GM23338 (cell line): ENCODE measurements around the gene SLC17A8. TPM values are rescaled to one million over a fixed set of nuclear protein-coding genes. Genes with fewer than 3 reads are reported as not detected.

Experiments used
- ATAC-seq: fragments of 200-7000 bp; cut with Tn5 transposase; 3 replicates; pipeline ENCODE4 v1.9.1; 2020
- DNase-seq: peaks from one replicate; pipeline ENCODE4 v3.0.0-alpha.2; 2015; ENCODE audit warnings: low spot score
- H2AFZ ChIP-seq: fragments of 200-600 bp; sonication (generic); 2 replicates; pipeline ENCODE4 v1.8.0; 2016; ENCODE audit warnings: antibody characterized with exemption, mild to moderate bottlenecking, moderate library complexity
- H3F3A ChIP-seq: fragments of 200-600 bp; sonication (generic); replicated peaks from 2 replicates; pipeline ENCODE4 v1.8.0; 2017; ENCODE audit warnings: antibody characterized with exemption, mixed run types, low read depth
- H3K27ac ChIP-seq: fragments of 200-600 bp; sonication (generic); 2 replicates; pipeline ENCODE4 v1.6.1; 2016; ENCODE audit warnings: low read depth
- H3K27me3 ChIP-seq: fragments of 200-600 bp; sonication (generic); 2 replicates; pipeline ENCODE4 v1.8.0; 2016; ENCODE audit warnings: mild to moderate bottlenecking, mixed run types, moderate library complexity; ENCODE audit not compliant: insufficient read depth
- H3K36me3 ChIP-seq: fragments of 200-600 bp; sonication (generic); 2 replicates; pipeline ENCODE4 v1.8.0; 2016; ENCODE audit warnings: mild to moderate bottlenecking; ENCODE audit not compliant: insufficient read depth
- H3K4me1 ChIP-seq: fragments of 200-600 bp; sonication (generic); 2 replicates; pipeline ENCODE4 v1.8.0; 2016; ENCODE audit warnings: mild to moderate bottlenecking, moderate library complexity; ENCODE audit not compliant: insufficient read depth
- H3K4me2 ChIP-seq: fragments of 200-600 bp; sonication (generic); 2 replicates; pipeline ENCODE4 v1.7.1; 2017; ENCODE audit warnings: mixed run types
- H3K4me3 ChIP-seq: fragments of 200-600 bp; sonication (generic); 2 replicates; pipeline ENCODE4 v1.6.1; 2016; ENCODE audit warnings: mixed run types
- H3K79me2 ChIP-seq: fragments of 200-600 bp; sonication (generic); replicated peaks from 2 replicates; pipeline ENCODE4 v1.8.0; 2017; ENCODE audit warnings: mild to moderate bottlenecking; ENCODE audit not compliant: insufficient read depth
- H3K9me2 ChIP-seq: fragments of 200-600 bp; sonication (generic); 2 replicates; pipeline ENCODE4 v1.8.0; 2017; ENCODE audit not compliant: insufficient read depth
- H4K20me1 ChIP-seq: fragments of 200-600 bp; sonication (generic); replicated peaks from 2 replicates; pipeline ENCODE4 v1.8.0; 2017; ENCODE audit warnings: mild to moderate bottlenecking; ENCODE audit not compliant: insufficient read depth
- H3K27ac Mint-ChIP-seq: 2 replicates; pipeline ENCODE4 v1.8.0; 2020; ENCODE audit warnings: inconsistent platforms, mild to moderate bottlenecking, moderate library complexity, mixed read lengths
- H3K27me3 Mint-ChIP-seq: 3 replicates; pipeline ENCODE4 v1.8.0; 2022; ENCODE audit warnings: low read depth, mild to moderate bottlenecking, moderate library complexity, mixed read lengths, inconsistent platforms; ENCODE audit not compliant: insufficient read depth, poor library complexity
- H3K36me3 Mint-ChIP-seq: 3 replicates; pipeline ENCODE4 v1.8.0; 2021; ENCODE audit warnings: low read depth, mild to moderate bottlenecking, inconsistent platforms, moderate library complexity, mixed read lengths
- H3K4me1 Mint-ChIP-seq: 3 replicates; pipeline ENCODE4 v1.8.0; 2020; ENCODE audit warnings: mild to moderate bottlenecking, inconsistent platforms, mixed read lengths
- H3K4me3 Mint-ChIP-seq: 3 replicates; pipeline ENCODE4 v1.8.0; 2021; ENCODE audit warnings: moderate library complexity, mild to moderate bottlenecking, inconsistent platforms, mixed read lengths
- H3K9me3 Mint-ChIP-seq: 3 replicates; pipeline ENCODE4 v1.8.0; 2020; ENCODE audit warnings: moderate library complexity, mild to moderate bottlenecking, inconsistent platforms, mixed read lengths
- CREB1 ChIP-seq: fragments of 250-450 bp; sonication (Bioruptor Pico); IDR thresholded peaks from 2 replicates; pipeline ENCODE4 v1.5.0; 2020; ENCODE audit warnings: low read depth, mild to moderate bottlenecking, moderate library complexity
- EZH2 ChIP-seq: fragments of 200-600 bp; sonication (generic); IDR thresholded peaks from one replicate; pipeline ENCODE4 v1.8.0; 2017; ENCODE audit warnings: antibody characterized with exemption, mild to moderate bottlenecking, low read depth; ENCODE audit not compliant: unreplicated experiment
- EZH2phosphoT487 ChIP-seq: fragments of 200-600 bp; sonication (generic); IDR thresholded peaks from one replicate; pipeline ENCODE4 v1.8.1; 2018; ENCODE audit warnings: antibody characterized with exemption; ENCODE audit not compliant: unreplicated experiment
- JUNB ChIP-seq: IDR thresholded peaks from one replicate; pipeline ENCODE4 v1.6.1; 2016; ENCODE audit warnings: antibody characterized with exemption; ENCODE audit not compliant: unreplicated experiment
- NANOG ChIP-seq: IDR thresholded peaks from 2 replicates; pipeline ENCODE4 v1.6.1; 2016; ENCODE audit warnings: antibody characterized with exemption, borderline replicate concordance
- POLR2AphosphoS5 ChIP-seq: IDR thresholded peaks from 2 replicates; pipeline ENCODE4 v1.6.1; 2016; ENCODE audit warnings: antibody characterized with exemption, low read depth
- STAT1 ChIP-seq: IDR thresholded peaks from one replicate; pipeline ENCODE4 v1.6.1; 2016; ENCODE audit warnings: antibody characterized with exemption; ENCODE audit not compliant: unreplicated experiment
- ZNF114 ChIP-seq: fragments of 250-450 bp; sonication (Bioruptor Pico); IDR thresholded peaks from 2 replicates; pipeline ENCODE4 v1.5.0; 2020; ENCODE audit warnings: mild to moderate bottlenecking, moderate library complexity
- ZNF331 ChIP-seq: fragments of 250-450 bp; sonication (Bioruptor Pico); IDR thresholded peaks from 2 replicates; pipeline ENCODE4 v1.5.0; 2020; ENCODE audit warnings: low read depth, mild to moderate bottlenecking, moderate library complexity
- polyA plus RNA-seq: library from polyadenylated mRNA; unstranded; fragments of >200 nt; fragmentation: Nextera tagmentation; extraction: Ambion mirVana; gene quantifications from 2 replicates; pipeline ENCODE4 v1.2.1, GENCODE V29; 2016
- total RNA-seq: library from RNA; depleted of rRNA; stranded (reverse); fragments of >200 nt; shearing (Covaris generic); gene quantifications from 2 replicates; pipeline ENCODE4 v1.2.3, GENCODE V29; 2014
- TF ChIP-seq, protein P1 (sequence below), 2 experiments: fragments of 200-600 bp in 1 of 2; sonication (generic) in 1 of 2; conservative IDR thresholded peaks; 2 replicates each; pipeline versions ENCODE4 v1.5.1 to v1.6.1; 2016 to 2017; ENCODE audit warnings: antibody characterized with exemption in 2 of 2, low read depth in 2 of 2, mild to moderate bottlenecking in 2 of 2, moderate library complexity in 1 of 2
- TF ChIP-seq, protein P2 (sequence below): fragments of 250-450 bp; sonication (Bioruptor Pico); IDR thresholded peaks from 2 replicates; pipeline ENCODE4 v1.5.0; 2020; ENCODE audit warnings: mild to moderate bottlenecking, moderate library complexity
- TF ChIP-seq, protein P3 (sequence below): IDR thresholded peaks from 2 replicates; pipeline ENCODE4 v1.6.1; 2016; ENCODE audit warnings: antibody characterized with exemption
- TF ChIP-seq, protein P4 (sequence below): IDR thresholded peaks from one replicate; pipeline ENCODE4 v1.6.1; 2018; ENCODE audit warnings: antibody characterized with exemption; ENCODE audit not compliant: unreplicated experiment

Gene SLC17A8
- total and polyA plus RNA-seq, 2 experiments from 2014 or later, result 0.05 to 0.24 TPM

DNA sequence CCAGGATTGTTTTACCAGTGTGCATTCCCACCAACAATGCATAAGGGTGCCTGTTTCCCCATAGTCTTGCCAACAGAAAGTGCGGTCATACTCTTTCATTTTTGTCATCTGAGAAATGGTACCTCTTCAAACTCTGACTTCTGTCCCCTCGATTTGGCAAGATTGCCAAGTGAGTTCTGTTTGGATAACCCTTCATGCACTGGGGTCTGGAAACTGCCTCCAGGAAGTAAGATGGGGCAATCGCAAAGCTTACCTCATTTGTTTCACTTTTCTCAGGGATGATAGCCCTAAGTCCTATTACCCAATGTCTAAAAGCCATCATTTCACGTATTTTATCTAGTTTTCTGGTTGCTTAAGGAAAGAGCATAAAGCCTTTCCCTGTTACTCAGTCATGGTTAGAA is 88.2 kb downstream of the SLC17A8 start:
- peaks cover 3% of the 10 kb centered on the region for H3K27me3 Mint-ChIP-seq
- DNase-seq, result no peak
- no peaks in the 10 kb centered on the region for H3F3A ChIP-seq
- no peak overlapping the region for H3K4me3 ChIP-seq
- H2AFZ ChIP-seq, result no peak overlapping the region
- no peak overlapping the region for H3K27ac Mint-ChIP-seq
- no peak overlapping the region for H3K4me3 Mint-ChIP-seq
- H3K4me2 ChIP-seq, result no peak overlapping the region
- no peaks in the 10 kb centered on the region for H3K9me2 ChIP-seq
- no peak for ATAC-seq
- no peaks in the 10 kb centered on the region for H4K20me1 ChIP-seq
- H3K4me1 ChIP-seq, result no peaks in the 10 kb centered on the region; the same call in 1 of the 2 replicates
- H3K27ac ChIP-seq, result no peak overlapping the region
- peaks cover 10% of the 10 kb centered on the region for H3K4me1 Mint-ChIP-seq
- no peaks in the 10 kb centered on the region for H3K36me3 ChIP-seq
- H3K36me3 Mint-ChIP-seq, result no peaks in the 10 kb centered on the region
- H3K9me3 Mint-ChIP-seq, result no peaks in the 10 kb centered on the region
- no peaks in the 10 kb centered on the region for H3K79me2 ChIP-seq
- TF ChIP-seq ZNF114 (CRISPR knock-in tag) (no peak), NANOG (no peak), ZNF331 (CRISPR knock-in tag) (no peak), EZH2 (no peak), JUNB (no peak), EZH2phosphoT487 (no peak), STAT1 (no peak), CREB1 (CRISPR knock-in tag) (no peak), POLR2AphosphoS5 (no peak)
- TF ChIP-seq, protein P1, sequence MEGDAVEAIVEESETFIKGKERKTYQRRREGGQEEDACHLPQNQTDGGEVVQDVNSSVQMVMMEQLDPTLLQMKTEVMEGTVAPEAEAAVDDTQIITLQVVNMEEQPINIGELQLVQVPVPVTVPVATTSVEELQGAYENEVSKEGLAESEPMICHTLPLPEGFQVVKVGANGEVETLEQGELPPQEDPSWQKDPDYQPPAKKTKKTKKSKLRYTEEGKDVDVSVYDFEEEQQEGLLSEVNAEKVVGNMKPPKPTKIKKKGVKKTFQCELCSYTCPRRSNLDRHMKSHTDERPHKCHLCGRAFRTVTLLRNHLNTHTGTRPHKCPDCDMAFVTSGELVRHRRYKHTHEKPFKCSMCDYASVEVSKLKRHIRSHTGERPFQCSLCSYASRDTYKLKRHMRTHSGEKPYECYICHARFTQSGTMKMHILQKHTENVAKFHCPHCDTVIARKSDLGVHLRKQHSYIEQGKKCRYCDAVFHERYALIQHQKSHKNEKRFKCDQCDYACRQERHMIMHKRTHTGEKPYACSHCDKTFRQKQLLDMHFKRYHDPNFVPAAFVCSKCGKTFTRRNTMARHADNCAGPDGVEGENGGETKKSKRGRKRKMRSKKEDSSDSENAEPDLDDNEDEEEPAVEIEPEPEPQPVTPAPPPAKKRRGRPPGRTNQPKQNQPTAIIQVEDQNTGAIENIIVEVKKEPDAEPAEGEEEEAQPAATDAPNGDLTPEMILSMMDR (conservative IDR thresholded peaks at IDR 0.05; ENCODE audit: low read depth in 2 of 2), result no peak
- TF ChIP-seq, protein P2, sequence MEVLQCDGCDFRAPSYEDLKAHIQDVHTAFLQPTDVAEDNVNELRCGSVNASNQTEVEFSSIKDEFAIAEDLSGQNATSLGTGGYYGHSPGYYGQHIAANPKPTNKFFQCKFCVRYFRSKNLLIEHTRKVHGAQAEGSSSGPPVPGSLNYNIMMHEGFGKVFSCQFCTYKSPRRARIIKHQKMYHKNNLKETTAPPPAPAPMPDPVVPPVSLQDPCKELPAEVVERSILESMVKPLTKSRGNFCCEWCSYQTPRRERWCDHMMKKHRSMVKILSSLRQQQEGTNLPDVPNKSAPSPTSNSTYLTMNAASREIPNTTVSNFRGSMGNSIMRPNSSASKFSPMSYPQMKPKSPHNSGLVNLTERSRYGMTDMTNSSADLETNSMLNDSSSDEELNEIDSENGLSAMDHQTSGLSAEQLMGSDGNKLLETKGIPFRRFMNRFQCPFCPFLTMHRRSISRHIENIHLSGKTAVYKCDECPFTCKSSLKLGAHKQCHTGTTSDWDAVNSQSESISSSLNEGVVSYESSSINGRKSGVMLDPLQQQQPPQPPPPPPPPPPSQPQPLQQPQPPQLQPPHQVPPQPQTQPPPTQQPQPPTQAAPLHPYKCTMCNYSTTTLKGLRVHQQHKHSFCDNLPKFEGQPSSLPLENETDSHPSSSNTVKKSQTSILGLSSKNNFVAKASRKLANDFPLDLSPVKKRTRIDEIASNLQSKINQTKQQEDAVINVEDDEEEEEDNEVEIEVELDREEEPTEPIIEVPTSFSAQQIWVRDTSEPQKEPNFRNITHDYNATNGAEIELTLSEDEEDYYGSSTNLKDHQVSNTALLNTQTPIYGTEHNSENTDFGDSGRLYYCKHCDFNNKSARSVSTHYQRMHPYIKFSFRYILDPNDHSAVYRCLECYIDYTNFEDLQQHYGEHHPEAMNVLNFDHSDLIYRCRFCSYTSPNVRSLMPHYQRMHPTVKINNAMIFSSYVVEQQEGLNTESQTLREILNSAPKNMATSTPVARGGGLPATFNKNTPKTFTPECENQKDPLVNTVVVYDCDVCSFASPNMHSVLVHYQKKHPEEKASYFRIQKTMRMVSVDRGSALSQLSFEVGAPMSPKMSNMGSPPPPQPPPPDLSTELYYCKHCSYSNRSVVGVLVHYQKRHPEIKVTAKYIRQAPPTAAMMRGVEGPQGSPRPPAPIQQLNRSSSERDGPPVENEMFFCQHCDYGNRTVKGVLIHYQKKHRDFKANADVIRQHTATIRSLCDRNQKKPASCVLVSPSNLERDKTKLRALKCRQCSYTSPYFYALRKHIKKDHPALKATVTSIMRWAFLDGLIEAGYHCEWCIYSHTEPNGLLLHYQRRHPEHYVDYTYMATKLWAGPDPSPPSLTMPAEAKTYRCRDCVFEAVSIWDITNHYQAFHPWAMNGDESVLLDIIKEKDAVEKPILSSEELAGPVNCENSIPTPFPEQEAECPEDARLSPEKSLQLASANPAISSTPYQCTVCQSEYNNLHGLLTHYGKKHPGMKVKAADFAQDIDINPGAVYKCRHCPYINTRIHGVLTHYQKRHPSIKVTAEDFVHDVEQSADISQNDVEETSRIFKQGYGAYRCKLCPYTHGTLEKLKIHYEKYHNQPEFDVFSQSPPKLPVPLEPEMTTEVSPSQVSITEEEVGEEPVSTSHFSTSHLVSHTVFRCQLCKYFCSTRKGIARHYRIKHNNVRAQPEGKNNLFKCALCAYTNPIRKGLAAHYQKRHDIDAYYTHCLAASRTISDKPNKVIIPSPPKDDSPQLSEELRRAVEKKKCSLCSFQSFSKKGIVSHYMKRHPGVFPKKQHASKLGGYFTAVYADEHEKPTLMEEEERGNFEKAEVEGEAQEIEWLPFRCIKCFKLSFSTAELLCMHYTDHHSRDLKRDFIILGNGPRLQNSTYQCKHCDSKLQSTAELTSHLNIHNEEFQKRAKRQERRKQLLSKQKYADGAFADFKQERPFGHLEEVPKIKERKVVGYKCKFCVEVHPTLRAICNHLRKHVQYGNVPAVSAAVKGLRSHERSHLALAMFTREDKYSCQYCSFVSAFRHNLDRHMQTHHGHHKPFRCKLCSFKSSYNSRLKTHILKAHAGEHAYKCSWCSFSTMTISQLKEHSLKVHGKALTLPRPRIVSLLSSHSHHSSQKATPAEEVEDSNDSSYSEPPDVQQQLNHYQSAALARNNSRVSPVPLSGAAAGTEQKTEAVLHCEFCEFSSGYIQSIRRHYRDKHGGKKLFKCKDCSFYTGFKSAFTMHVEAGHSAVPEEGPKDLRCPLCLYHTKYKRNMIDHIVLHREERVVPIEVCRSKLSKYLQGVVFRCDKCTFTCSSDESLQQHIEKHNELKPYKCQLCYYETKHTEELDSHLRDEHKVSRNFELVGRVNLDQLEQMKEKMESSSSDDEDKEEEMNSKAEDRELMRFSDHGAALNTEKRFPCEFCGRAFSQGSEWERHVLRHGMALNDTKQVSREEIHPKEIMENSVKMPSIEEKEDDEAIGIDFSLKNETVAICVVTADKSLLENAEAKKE (CRISPR knock-in tag), result no peak
- TF ChIP-seq, protein P3, sequence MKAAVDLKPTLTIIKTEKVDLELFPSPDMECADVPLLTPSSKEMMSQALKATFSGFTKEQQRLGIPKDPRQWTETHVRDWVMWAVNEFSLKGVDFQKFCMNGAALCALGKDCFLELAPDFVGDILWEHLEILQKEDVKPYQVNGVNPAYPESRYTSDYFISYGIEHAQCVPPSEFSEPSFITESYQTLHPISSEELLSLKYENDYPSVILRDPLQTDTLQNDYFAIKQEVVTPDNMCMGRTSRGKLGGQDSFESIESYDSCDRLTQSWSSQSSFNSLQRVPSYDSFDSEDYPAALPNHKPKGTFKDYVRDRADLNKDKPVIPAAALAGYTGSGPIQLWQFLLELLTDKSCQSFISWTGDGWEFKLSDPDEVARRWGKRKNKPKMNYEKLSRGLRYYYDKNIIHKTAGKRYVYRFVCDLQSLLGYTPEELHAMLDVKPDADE, result no peak
- TF ChIP-seq, protein P4, sequence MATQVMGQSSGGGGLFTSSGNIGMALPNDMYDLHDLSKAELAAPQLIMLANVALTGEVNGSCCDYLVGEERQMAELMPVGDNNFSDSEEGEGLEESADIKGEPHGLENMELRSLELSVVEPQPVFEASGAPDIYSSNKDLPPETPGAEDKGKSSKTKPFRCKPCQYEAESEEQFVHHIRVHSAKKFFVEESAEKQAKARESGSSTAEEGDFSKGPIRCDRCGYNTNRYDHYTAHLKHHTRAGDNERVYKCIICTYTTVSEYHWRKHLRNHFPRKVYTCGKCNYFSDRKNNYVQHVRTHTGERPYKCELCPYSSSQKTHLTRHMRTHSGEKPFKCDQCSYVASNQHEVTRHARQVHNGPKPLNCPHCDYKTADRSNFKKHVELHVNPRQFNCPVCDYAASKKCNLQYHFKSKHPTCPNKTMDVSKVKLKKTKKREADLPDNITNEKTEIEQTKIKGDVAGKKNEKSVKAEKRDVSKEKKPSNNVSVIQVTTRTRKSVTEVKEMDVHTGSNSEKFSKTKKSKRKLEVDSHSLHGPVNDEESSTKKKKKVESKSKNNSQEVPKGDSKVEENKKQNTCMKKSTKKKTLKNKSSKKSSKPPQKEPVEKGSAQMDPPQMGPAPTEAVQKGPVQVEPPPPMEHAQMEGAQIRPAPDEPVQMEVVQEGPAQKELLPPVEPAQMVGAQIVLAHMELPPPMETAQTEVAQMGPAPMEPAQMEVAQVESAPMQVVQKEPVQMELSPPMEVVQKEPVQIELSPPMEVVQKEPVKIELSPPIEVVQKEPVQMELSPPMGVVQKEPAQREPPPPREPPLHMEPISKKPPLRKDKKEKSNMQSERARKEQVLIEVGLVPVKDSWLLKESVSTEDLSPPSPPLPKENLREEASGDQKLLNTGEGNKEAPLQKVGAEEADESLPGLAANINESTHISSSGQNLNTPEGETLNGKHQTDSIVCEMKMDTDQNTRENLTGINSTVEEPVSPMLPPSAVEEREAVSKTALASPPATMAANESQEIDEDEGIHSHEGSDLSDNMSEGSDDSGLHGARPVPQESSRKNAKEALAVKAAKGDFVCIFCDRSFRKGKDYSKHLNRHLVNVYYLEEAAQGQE, result no peak
- H3K27me3 ChIP-seq, result no peaks in the 10 kb centered on the region
